ENCODE data around the gene ARHGAP6.

DNA sequence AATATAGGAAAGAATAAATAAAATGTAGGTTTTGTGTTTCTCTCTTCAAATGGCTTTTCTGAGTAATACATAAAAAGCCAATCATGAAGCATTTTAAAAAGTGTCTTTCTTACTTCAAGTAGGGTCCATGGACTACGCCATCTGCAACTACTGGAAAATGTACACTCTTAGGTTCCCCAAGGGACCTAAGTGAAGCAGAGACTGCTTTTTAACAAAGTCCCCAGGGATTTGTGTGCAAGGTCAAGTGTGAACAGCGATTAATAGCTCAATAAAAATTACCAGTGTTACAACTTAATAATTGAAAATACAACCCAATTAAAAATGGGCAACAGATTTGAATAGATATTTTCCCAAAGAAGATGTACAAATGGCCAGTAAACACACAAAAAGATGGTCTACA lies 84.9 kb downstream of the ARHGAP6 start:
- TF ChIP-seq, protein P1, sequence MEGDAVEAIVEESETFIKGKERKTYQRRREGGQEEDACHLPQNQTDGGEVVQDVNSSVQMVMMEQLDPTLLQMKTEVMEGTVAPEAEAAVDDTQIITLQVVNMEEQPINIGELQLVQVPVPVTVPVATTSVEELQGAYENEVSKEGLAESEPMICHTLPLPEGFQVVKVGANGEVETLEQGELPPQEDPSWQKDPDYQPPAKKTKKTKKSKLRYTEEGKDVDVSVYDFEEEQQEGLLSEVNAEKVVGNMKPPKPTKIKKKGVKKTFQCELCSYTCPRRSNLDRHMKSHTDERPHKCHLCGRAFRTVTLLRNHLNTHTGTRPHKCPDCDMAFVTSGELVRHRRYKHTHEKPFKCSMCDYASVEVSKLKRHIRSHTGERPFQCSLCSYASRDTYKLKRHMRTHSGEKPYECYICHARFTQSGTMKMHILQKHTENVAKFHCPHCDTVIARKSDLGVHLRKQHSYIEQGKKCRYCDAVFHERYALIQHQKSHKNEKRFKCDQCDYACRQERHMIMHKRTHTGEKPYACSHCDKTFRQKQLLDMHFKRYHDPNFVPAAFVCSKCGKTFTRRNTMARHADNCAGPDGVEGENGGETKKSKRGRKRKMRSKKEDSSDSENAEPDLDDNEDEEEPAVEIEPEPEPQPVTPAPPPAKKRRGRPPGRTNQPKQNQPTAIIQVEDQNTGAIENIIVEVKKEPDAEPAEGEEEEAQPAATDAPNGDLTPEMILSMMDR (conservative IDR thresholded peaks at IDR 0.05; ENCODE audit: low read depth, low read length): no peak
- TF ChIP-seq MAFK (IDR thresholded peaks at IDR 0.05; ENCODE audit: low read depth, low read length) (no peak), MAZ (IDR thresholded peaks at IDR 0.05; ENCODE audit: borderline replicate concordance, low read depth, low read length) (no peak), POLR2A (IDR thresholded peaks at IDR 0.05; ENCODE audit: low read depth, low read length) (no peak), BHLHE40 (IDR thresholded peaks at IDR 0.05; ENCODE audit: low read depth, low read length) (no peak), FOS (IDR thresholded peaks at IDR 0.05; ENCODE audit: low read depth, low read length) (no peak), RFX5 (IDR thresholded peaks at IDR 0.05; ENCODE audit: low read depth, low read length) (no peak), RAD21 (IDR thresholded peaks at IDR 0.05; ENCODE audit: low read length) (no peak), RCOR1 (IDR thresholded peaks at IDR 0.05; ENCODE audit: insufficient replicate concordance, low read length) (no peak), MXI1 (IDR thresholded peaks at IDR 0.05; ENCODE audit: borderline replicate concordance, low read depth, low read length) (no peak)
- TF ChIP-seq, protein P2, sequence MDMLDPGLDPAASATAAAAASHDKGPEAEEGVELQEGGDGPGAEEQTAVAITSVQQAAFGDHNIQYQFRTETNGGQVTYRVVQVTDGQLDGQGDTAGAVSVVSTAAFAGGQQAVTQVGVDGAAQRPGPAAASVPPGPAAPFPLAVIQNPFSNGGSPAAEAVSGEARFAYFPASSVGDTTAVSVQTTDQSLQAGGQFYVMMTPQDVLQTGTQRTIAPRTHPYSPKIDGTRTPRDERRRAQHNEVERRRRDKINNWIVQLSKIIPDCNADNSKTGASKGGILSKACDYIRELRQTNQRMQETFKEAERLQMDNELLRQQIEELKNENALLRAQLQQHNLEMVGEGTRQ (IDR thresholded peaks at IDR 0.05; ENCODE audit: low read depth, low read length): no peak
